Measurements from ENCODE around the gene MLXIP.

MLXIP gene

DNA sequence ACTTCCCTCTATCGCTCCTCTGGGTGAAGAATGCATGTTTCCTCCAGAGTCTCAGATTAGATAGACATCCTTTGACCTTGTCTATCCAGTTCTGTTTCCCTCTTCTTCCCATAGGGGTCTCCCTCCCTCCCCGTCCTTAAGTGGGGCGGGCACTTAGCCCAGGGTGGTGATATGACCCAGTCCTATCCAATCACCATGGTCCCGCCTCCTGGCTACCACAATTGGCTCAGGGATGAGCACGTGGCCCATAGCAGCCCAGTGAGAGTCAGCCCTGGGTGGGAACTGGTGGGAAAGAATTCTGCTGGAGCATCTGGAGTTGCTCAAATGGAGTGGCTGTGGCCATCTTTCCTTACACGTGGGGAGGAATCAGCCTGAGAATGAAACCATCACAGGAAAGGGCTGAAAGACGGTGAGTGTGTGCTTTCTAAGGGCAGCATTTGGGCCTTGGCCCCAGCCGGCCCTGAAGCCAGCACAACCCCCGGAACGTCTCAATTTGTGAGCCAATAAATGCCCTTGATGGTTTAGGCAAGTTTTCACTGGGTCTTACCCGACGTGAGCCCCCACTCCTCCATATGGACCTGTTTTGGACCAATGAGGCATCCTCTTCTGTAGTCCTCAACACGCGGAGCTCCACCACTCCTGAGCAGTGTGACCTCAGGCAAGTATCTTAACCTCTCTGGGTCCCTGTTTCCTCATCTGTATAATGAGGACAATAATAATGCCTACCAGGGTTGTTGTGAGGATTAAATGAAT lies 14.4 kb upstream of the MLXIP start:
- H4K20me1 ChIP-seq (ENCODE audit: insufficient read depth), result no peaks in the 10 kb centered on the region
- no peak for TF ChIP-seq CTCF (conservative IDR thresholded peaks at IDR 0.05; ENCODE audit: low read depth, low read length)
- H3K4me1 ChIP-seq (ENCODE audit: low read depth, poor library complexity, severe bottlenecking), result peaks cover 7% of the 10 kb centered on the region
- H3K4me2 ChIP-seq, result no peak overlapping the region
- H2AFZ ChIP-seq (ENCODE audit: low read depth), result no peak overlapping the region
- H3K4me3 ChIP-seq (IDR thresholded peaks at IDR 0.05; ENCODE audit: insufficient read depth, low read depth, low read length), result no peak overlapping the region
- no peaks in the 10 kb centered on the region for H3K27me3 ChIP-seq (ENCODE audit: insufficient read depth, low read depth)
- no peaks in the 10 kb centered on the region for H3K79me2 ChIP-seq (ENCODE audit: insufficient read depth, low read depth)
- H3K27ac ChIP-seq, result no peak overlapping the region
- no peak overlapping the region for H3K9ac ChIP-seq
- no peaks in the 10 kb centered on the region for H3K36me3 ChIP-seq (ENCODE audit: insufficient read depth)

DNA sequence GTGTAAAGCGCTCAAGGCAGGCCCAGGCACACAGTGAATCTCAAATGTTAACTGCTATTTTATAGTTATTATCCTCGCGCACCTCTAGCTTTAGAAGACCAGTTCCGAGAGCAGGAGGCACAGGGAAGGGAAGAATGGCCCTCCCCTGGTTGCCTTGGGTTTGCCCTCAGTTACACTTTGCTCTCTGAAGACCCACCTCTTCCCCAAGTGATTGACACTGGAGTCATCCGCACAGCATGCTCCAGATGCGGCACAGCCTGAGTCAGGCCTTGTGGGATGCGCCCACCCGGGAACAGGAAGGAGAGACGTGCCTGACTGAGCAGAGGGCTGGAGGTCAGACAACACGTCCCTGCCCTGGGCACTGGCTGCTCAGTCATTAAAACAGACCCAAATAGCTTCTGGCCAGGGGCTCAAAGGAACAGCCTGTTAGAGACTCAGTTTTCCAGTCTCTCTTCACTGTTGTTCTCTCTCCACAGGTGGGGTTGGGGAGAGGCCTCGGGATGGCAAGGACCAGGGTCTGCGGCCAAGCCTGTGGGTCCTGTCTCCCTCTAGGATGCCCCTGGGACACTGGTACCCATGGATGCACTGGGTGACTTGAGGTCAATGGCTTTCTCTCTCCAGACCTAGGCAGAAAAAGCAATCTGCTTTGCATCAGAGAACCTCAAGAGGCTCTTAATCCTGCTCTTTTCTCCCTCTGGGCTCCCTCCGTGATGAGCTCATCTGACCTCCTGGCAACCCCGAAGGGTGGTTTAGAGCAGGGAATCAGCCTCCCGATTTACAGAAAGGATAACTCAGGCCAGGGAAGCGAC lies 13.6 kb upstream of the MLXIP start:
- H3K9ac ChIP-seq, result no peak overlapping the region
- no peak overlapping the region for H2AFZ ChIP-seq (ENCODE audit: low read depth)
- no peak overlapping the region for H3K27ac ChIP-seq

DNA sequence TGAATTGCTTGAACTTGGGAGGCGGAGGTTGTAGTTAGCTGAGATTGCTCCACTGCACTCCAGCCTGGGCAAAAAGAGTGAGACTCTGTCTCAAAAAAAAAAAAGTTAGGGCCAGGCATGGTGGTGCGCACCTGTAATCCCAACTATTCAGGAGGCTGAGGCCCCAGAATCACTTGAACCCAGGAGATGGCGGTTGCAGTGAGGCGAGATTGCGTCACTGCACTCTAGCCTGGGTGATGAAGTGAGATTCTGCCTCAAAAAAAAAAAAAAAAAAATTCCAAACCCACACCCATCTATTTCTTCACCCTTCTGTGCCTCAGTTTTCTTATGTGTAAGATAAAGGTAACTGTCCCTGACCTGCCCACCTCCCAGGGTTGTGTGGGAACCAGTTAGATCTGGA lies 11.0 kb upstream of the MLXIP start:
- Histone ChIP-seq H3K4me1 (ENCODE audit: low read depth, poor library complexity, severe bottlenecking) (peaks cover 7% of the 10 kb centered on the region), H3K4me3 (IDR thresholded peaks at IDR 0.05; ENCODE audit: insufficient read depth, low read depth, low read length) (no peak overlapping the region), H3K27me3 (ENCODE audit: insufficient read depth, low read depth) (no peaks in the 10 kb centered on the region), H3K4me2 (peak overlapping the region; percentile 51; the same call in 1 of the 2 replicates), H2AFZ (ENCODE audit: low read depth) (peak overlapping the region; percentile 48; the same call in 1 of the 2 replicates), H3K36me3 (ENCODE audit: insufficient read depth) (no peaks in the 10 kb centered on the region), H4K20me1 (ENCODE audit: insufficient read depth) (no peaks in the 10 kb centered on the region), H3K79me2 (ENCODE audit: insufficient read depth, low read depth) (no peaks in the 10 kb centered on the region), H3K27ac (no peak overlapping the region), H3K9ac (no peak overlapping the region)
- no peak for TF ChIP-seq CTCF (conservative IDR thresholded peaks at IDR 0.05; ENCODE audit: low read depth, low read length)

More for the DNA sequence above, 13.6 kb upstream of the MLXIP start:
- no peaks in the 10 kb centered on the region for H3K27me3 ChIP-seq (ENCODE audit: insufficient read depth, low read depth)
- no peaks in the 10 kb centered on the region for H3K36me3 ChIP-seq (ENCODE audit: insufficient read depth)
- TF ChIP-seq CTCF (conservative IDR thresholded peaks at IDR 0.05; ENCODE audit: low read depth, low read length), result no peak
- no peaks in the 10 kb centered on the region for H4K20me1 ChIP-seq (ENCODE audit: insufficient read depth)
- no peak overlapping the region for H3K4me2 ChIP-seq
- peaks cover 7% of the 10 kb centered on the region for H3K4me1 ChIP-seq (ENCODE audit: low read depth, poor library complexity, severe bottlenecking)
- no peak overlapping the region for H3K4me3 ChIP-seq (IDR thresholded peaks at IDR 0.05; ENCODE audit: insufficient read depth, low read depth, low read length)
- no peaks in the 10 kb centered on the region for H3K79me2 ChIP-seq (ENCODE audit: insufficient read depth, low read depth)

DNA sequence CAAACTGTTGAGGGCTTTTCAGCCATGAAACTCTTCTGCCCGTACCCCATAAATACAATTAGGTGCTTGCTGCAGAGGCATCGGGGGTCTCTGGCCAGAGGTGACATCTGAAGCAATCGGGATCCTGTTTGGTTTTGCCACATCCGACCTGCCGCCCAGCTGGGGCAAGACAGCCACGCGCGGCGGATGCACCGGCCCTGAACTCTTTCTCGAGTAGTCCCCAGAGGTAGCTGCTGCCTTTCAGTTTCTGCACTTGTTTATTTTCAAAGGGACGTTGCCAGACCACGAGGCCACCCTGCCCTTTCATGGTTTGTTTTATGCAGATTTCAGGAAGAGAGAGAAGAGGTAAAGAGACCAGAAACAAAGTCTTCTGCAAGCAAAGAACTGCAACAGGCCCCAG lies 10.6 kb upstream of the MLXIP start:
- Histone ChIP-seq H3K4me1 (ENCODE audit: low read depth, poor library complexity, severe bottlenecking) (peaks cover 7% of the 10 kb centered on the region), H3K79me2 (ENCODE audit: insufficient read depth, low read depth) (no peaks in the 10 kb centered on the region), H3K36me3 (ENCODE audit: insufficient read depth) (no peaks in the 10 kb centered on the region), H3K4me3 (IDR thresholded peaks at IDR 0.05; ENCODE audit: insufficient read depth, low read depth, low read length) (no peak overlapping the region), H3K27me3 (ENCODE audit: insufficient read depth, low read depth) (no peaks in the 10 kb centered on the region), H3K4me2 (peak overlapping the region; percentile 51; the same call in 1 of the 2 replicates), H3K9ac (no peak overlapping the region), H2AFZ (ENCODE audit: low read depth) (peak overlapping the region; percentile 48; the same call in 1 of the 2 replicates), H4K20me1 (ENCODE audit: insufficient read depth) (no peaks in the 10 kb centered on the region), H3K27ac (no peak overlapping the region)
- no peak for TF ChIP-seq CTCF (conservative IDR thresholded peaks at IDR 0.05; ENCODE audit: low read depth, low read length)
